Measurements from ENCODE around the gene NTRK3. TPM values are rescaled to one million over a fixed set of nuclear protein-coding genes. Genes with fewer than 3 reads are reported as not detected.

NTRK3 gene
- polyA plus RNA-seq, 1 donor from 2014 or later = 42.7 TPM

- Histone ChIP-seq H3K4me2 (ENCODE audit: low read length) (no peak overlapping the region), H3K9ac (ENCODE audit: low read length) (no peak overlapping the region), H2AFZ (ENCODE audit: low read depth, low read length) (no peak overlapping the region), H3K36me3 (ENCODE audit: insufficient read depth, low read length) (no peaks in the 10 kb centered on the region), H3K9me3 (ENCODE audit: low read length) (no peaks in the 10 kb centered on the region), H4K20me1 (ENCODE audit: insufficient read depth) (no peaks in the 10 kb centered on the region), H3K27ac (ENCODE audit: low read length) (no peak overlapping the region), H3K9me2 (ENCODE audit: insufficient read depth, low read length) (no peaks in the 10 kb centered on the region), H3K27me3 (ENCODE audit: insufficient read depth, low read depth, low read length) (peaks cover 7% of the 10 kb centered on the region), H3K79me2 (replicated peaks; ENCODE audit: insufficient read depth, low read length) (no peaks in the 10 kb centered on the region), H3K4me3 (ENCODE audit: low read length) (no peak overlapping the region), H3F3A (ENCODE audit: insufficient read depth, low read length, poor library complexity, severe bottlenecking) (no peaks in the 10 kb centered on the region)
- no peak for TF ChIP-seq RAD21 (conservative IDR thresholded peaks at IDR 0.05)
- TF ChIP-seq REST (IDR thresholded peaks at IDR 0.05; ENCODE audit: borderline replicate concordance) = peak; percentile 65
Observed at GRCh38 chr15:87863152-87863551, 393.4 kb downstream of the NTRK3 start.

GRCh38 chr15:87860743-87861142, 395.8 kb downstream of the NTRK3 start:
- no peak for TF ChIP-seq EZH2 (IDR thresholded peaks at IDR 0.05; ENCODE audit: borderline replicate concordance, insufficient read depth, low read length, poor library complexity, severe bottlenecking)
- no peak for TF ChIP-seq EP300 (conservative IDR thresholded peaks at IDR 0.05; ENCODE audit: poor library complexity, severe bottlenecking)
- no peak for TF ChIP-seq REST (IDR thresholded peaks at IDR 0.05; ENCODE audit: borderline replicate concordance)
- no peak for TF ChIP-seq MXI1 (conservative IDR thresholded peaks at IDR 0.05; ENCODE audit: poor library complexity, severe bottlenecking)
- no peak for TF ChIP-seq POLR2AphosphoS5 (IDR thresholded peaks at IDR 0.05)
- H3K79me2 ChIP-seq (replicated peaks; ENCODE audit: insufficient read depth, low read length) = no peaks in the 10 kb centered on the region
- H3K9me2 ChIP-seq (ENCODE audit: insufficient read depth, low read length) = no peaks in the 10 kb centered on the region
- H2AFZ ChIP-seq (ENCODE audit: low read depth, low read length) = no peak overlapping the region
- no peaks in the 10 kb centered on the region for H3K36me3 ChIP-seq (ENCODE audit: insufficient read depth, low read length)
- no peak overlapping the region for H3K27ac ChIP-seq (ENCODE audit: low read length)
- H3K4me3 ChIP-seq (ENCODE audit: low read length) = no peak overlapping the region
- H3K9me3 ChIP-seq (ENCODE audit: low read length) = no peaks in the 10 kb centered on the region
- H3K4me2 ChIP-seq (ENCODE audit: low read length) = no peak overlapping the region
- H4K20me1 ChIP-seq (ENCODE audit: insufficient read depth) = no peaks in the 10 kb centered on the region
- H3K27me3 ChIP-seq (ENCODE audit: insufficient read depth, low read depth, low read length) = peaks cover 7% of the 10 kb centered on the region
- H3F3A ChIP-seq (ENCODE audit: insufficient read depth, low read length, poor library complexity, severe bottlenecking) = no peaks in the 10 kb centered on the region
- H3K9ac ChIP-seq (ENCODE audit: low read length) = no peak overlapping the region

GRCh38 chr15:87858651-87859050, 397.9 kb downstream of the NTRK3 start:
- Histone ChIP-seq H3K79me2 (replicated peaks; ENCODE audit: insufficient read depth, low read length) (no peaks in the 10 kb centered on the region), H4K20me1 (ENCODE audit: insufficient read depth) (no peaks in the 10 kb centered on the region), H3K9me2 (ENCODE audit: insufficient read depth, low read length) (no peaks in the 10 kb centered on the region), H3K4me2 (ENCODE audit: low read length) (no peak overlapping the region), H2AFZ (ENCODE audit: low read depth, low read length) (no peak overlapping the region), H3K9me3 (ENCODE audit: low read length) (no peaks in the 10 kb centered on the region), H3K36me3 (ENCODE audit: insufficient read depth, low read length) (no peaks in the 10 kb centered on the region), H3K4me3 (ENCODE audit: low read length) (no peak overlapping the region), H3F3A (ENCODE audit: insufficient read depth, low read length, poor library complexity, severe bottlenecking) (no peaks in the 10 kb centered on the region), H3K9ac (ENCODE audit: low read length) (no peak overlapping the region), H3K27ac (ENCODE audit: low read length) (no peak overlapping the region), H3K27me3 (ENCODE audit: insufficient read depth, low read depth, low read length) (peaks cover 7% of the 10 kb centered on the region)
- TF ChIP-seq CTCF (IDR thresholded peaks at IDR 0.05; ENCODE audit: poor library complexity, severe bottlenecking) (no peak), SMC3 (conservative IDR thresholded peaks at IDR 0.05; ENCODE audit: poor library complexity) (no peak), TAF1 (IDR thresholded peaks at IDR 0.05; ENCODE audit: low read depth) (no peak), MXI1 (conservative IDR thresholded peaks at IDR 0.05; ENCODE audit: poor library complexity, severe bottlenecking) (no peak), RAD21 (conservative IDR thresholded peaks at IDR 0.05) (no peak), REST (IDR thresholded peaks at IDR 0.05; ENCODE audit: borderline replicate concordance) (no peak), EZH2 (IDR thresholded peaks at IDR 0.05; ENCODE audit: borderline replicate concordance, insufficient read depth, low read length, poor library complexity, severe bottlenecking) (no peak), POLR2AphosphoS5 (IDR thresholded peaks at IDR 0.05) (no peak), EP300 (conservative IDR thresholded peaks at IDR 0.05; ENCODE audit: poor library complexity, severe bottlenecking) (no peak)

Data from neural cell (in vitro differentiated cells).